DOHH2 (cell line): Measurements from ENCODE around the gene MALRD1.

ENCODE experiments used
- CTCF ChIP-seq: fragments of 200-600 bp; sonication (generic); IDR thresholded peaks from one replicate; pipeline ENCODE4 v1.5.1; 2014; ENCODE audit warnings: antibody characterized with exemption, mild to moderate bottlenecking, low read depth, low read length; ENCODE audit not compliant: poor library complexity, severe bottlenecking
- EZH2phosphoT487 ChIP-seq: fragments of 200-600 bp; sonication (generic); IDR thresholded peaks from 2 replicates; pipeline ENCODE4 v1.6.1; 2017; ENCODE audit warnings: borderline replicate concordance, mild to moderate bottlenecking, antibody characterized with exemption, low read length, moderate library complexity, mixed read lengths

GRCh38 chr10:19707376-19707775, 658.8 kb downstream of the MALRD1 start:
- no peak for TF ChIP-seq CTCF
- TF ChIP-seq EZH2phosphoT487 = no peak
